Left ventricle myocardium inferior (tissue), 1 donor: ENCODE results near the gene SPEF1. TPM values are rescaled to one million over a fixed set of nuclear protein-coding genes. Genes with fewer than 3 reads are reported as not detected.

Experiments
- DNase-seq: peaks from one replicate; pipeline ENCODE4 v3.0.0-alpha.2; 2020
- H3K27ac ChIP-seq: fragments of 200-600 bp; replicated peaks from 2 replicates; pipeline ENCODE4 v1.8.0; 2021
- H3K27me3 ChIP-seq: fragments of 200-600 bp; 2 replicates; pipeline ENCODE4 v1.8.0; 2021; ENCODE audit warnings: low read depth
- H3K36me3 ChIP-seq: fragments of 200-600 bp; 2 replicates; pipeline ENCODE4 v1.8.0; 2021
- H3K4me1 ChIP-seq: fragments of 200-600 bp; 2 replicates; pipeline ENCODE4 v1.8.0; 2021
- H3K4me3 ChIP-seq: fragments of 200-600 bp; 2 replicates; pipeline ENCODE4 v1.8.0; 2021; ENCODE audit warnings: mild to moderate bottlenecking, moderate library complexity
- H3K9me3 ChIP-seq: fragments of 200-600 bp; replicated peaks from 2 replicates; pipeline ENCODE4 v1.8.0; 2021
- CTCF ChIP-seq: fragments of 200-600 bp; IDR thresholded peaks from 2 replicates; pipeline ENCODE4 v1.8.0; 2021; ENCODE audit warnings: antibody characterized with exemption, mild to moderate bottlenecking, borderline replicate concordance
- intact Hi-C: fragments of 100-400 bp; cut with micrococcal nuclease; formaldehyde crosslinking; loops from one replicate; pipeline ENCODE4 v1.11.0; 2022
- total RNA-seq: library from RNA; stranded (reverse); fragmentation: NEBNext Ultra II Directional; extraction: Animal tissue kit (Norgen Biotek cat#: 25700); gene quantifications from one replicate; pipeline ENCODE4 v1.2.1, GENCODE V29; 2021
- donor health status: DM: no; HTN: yes; CAD: no; lungs with severe emphysema.

The SPEF1 gene
- total RNA-seq, 1 donor from 2014 or later = 0.33 TPM

GRCh38 chr20:3738111-3739053 lies 42.9 kb downstream of the SPEF1 start:
- Histone ChIP-seq H3K4me1 (peaks cover 85% of the 10 kb centered on the region), H3K27me3 (peaks cover under 1% of the 10 kb centered on the region), H3K9me3 (no peaks in the 10 kb centered on the region), H3K27ac (peak overlapping the region; percentile 95), H3K4me3 (peak overlapping the region; percentile 33), H3K36me3 (peaks cover 10% of the 10 kb centered on the region)
- TF ChIP-seq CTCF = no peak
- no peak for DNase-seq
- intact Hi-C loops = no loop called here

- Histone ChIP-seq H3K27me3 (peaks cover 24% of the 10 kb centered on the region), H3K36me3 (peaks cover 8% of the 10 kb centered on the region), H3K4me1 (peaks cover 91% of the 10 kb centered on the region), H3K27ac (peak overlapping the region; percentile 95), H3K9me3 (no peaks in the 10 kb centered on the region), H3K4me3 (peak overlapping the region; percentile 17)
- DNase-seq = no peak
- intact Hi-C loops = no loop called here
- TF ChIP-seq CTCF = no peak
These were observed 45.5 kb downstream of the SPEF1 start for GRCh38 chr20:3735768-3736167.

- Histone ChIP-seq H3K4me1 (peaks cover 92% of the 10 kb centered on the region), H3K36me3 (peaks cover 3% of the 10 kb centered on the region), H3K27me3 (peaks cover 25% of the 10 kb centered on the region), H3K27ac (peak overlapping the region; percentile 95), H3K9me3 (no peaks in the 10 kb centered on the region), H3K4me3 (peak overlapping the region; percentile 78)
- TF ChIP-seq CTCF = no peak
- intact Hi-C loops = no loop called here
- DNase-seq = no peak
These were observed 47.0 kb downstream of the SPEF1 start for GRCh38 chr20:3734111-3734843.

- peaks cover 33% of the 10 kb centered on the region for H3K27me3 ChIP-seq
- H3K27ac ChIP-seq = peak overlapping the region; percentile 95
- H3K36me3 ChIP-seq = peaks cover 3% of the 10 kb centered on the region
- H3K4me3 ChIP-seq = peak overlapping the region; percentile 78
- H3K4me1 ChIP-seq = peaks cover 93% of the 10 kb centered on the region
- TF ChIP-seq CTCF = no peak
- intact Hi-C loops = no loop called here
- no peaks in the 10 kb centered on the region for H3K9me3 ChIP-seq
- no peak for DNase-seq
These were observed 47.9 kb downstream of the SPEF1 start for GRCh38 chr20:3733119-3733995.
